H4 (cell line): ENCODE results near the gene PPP1R2C. TPM values are rescaled to one million over a fixed set of nuclear protein-coding genes. Genes with fewer than 3 reads are reported as not detected.
A peak's percentile ranks its signal among the peaks of the same experiment; 100 is the strongest.

ENCODE experiments used
- DNase-seq: peaks from one replicate; pipeline ENCODE4 v3.0.0-alpha.2; 2015; ENCODE audit warnings: low spot score
- total RNA-seq: library from RNA; depleted of rRNA; stranded (reverse); fragments of >200 nt; shearing (Covaris generic); gene quantifications from 2 replicates; pipeline ENCODE4 v1.2.3, GENCODE V29; 2014; rRNA removed

The PPP1R2C gene
- not detected in 2 replicates for total RNA-seq

DNA sequence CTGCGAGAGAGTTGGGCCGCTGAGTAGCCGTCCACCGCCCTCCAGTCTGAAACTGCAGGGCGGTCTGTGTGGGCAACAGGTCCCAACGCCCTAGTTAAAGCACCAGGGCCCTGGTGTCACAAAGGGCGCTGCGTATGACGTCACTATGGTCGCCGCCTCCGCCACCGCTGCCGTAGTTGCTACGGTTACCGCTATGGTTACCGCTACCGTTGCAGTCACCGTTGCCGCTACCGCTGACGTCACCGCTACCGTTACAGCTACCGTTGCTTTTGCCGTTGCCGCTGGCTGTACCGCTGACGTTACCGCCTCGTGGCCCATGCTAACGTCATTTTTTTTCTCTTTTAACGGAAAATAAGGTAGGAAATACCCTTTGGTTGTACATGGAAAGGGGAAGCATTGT lies at the start of gene PPP1R2C:
PPP1R2C (minus strand) TSS at position 68 of the 400 bp plus-strand sequence. CDS start 84 bp downstream, outside the sequence.
- no peak for DNase-seq

- DNase-seq = no peak
Observed at GRCh38 chrX:42825201-42825600, 47.2 kb upstream of the PPP1R2C start.

- no peak for DNase-seq
Observed at GRCh38 chrX:42824541-42824940, 46.6 kb upstream of the PPP1R2C start.

DNA sequence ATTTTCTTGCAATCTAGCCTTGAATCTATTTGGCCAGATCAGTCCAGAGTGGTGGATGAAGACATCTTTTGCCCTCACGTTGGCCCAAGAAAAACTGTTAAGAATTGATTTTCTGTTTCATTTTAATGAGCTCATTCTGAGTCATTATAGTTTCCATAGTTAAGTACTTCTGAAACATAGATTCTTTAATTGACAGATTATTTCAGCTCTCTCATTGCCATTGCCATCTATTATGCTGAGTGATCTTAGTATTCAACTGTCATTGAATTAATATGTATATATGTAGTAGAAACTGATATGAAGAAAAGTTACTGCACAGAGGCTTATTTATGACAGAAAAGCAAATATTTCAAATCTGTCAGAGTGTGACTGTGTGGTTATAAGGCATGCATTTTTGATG lies 45.5 kb upstream of the PPP1R2C start:
- no peak for DNase-seq

- DNase-seq = no peak
Observed at GRCh38 chrX:42821803-42822443, 44.0 kb upstream of the PPP1R2C start.

DNA sequence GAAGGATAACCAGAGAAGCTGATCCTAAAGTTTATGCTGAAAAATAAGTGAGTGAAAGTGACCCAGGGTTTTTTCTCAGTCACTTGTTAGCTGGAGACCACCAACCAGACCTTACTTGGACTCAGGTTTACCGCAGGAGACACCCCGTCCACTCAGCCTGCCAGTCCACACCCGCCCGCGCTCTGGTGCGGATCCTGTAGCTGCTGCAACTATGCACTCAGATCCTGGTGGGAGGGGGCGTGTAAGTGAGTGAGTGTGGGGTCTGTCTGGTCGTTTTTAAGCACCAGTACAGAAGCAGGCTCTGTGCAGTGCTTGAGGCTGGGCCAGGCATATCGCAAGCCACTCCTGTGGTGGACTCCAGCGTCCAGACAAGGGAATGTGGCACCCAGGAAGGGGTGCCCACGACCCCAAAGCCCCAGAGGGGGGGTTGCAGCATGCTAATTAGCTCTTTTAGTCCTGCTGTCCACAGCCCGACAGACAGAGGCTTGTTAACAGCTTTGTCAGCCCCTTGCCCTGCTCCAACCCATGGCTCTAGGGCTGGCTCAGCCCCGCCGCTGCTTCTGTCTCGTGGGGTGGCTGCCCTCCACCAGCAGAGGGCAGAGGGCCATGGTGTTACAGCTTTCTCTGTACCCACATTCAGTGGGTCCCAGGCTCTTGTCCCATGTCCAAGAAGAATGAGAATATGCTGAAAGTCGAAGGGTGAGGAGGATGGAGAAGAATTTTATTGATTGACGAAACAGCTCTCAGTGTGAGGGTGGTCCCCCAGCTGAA lies 40.4 kb upstream of the PPP1R2C start:
- peak; percentile 3 for DNase-seq

GRCh38 chrX:42809569-42809968 lies 31.6 kb upstream of the PPP1R2C start:
- no peak for DNase-seq

GRCh38 chrX:42807393-42807792 lies 29.4 kb upstream of the PPP1R2C start:
- DNase-seq = no peak

- no peak for DNase-seq
Observed at GRCh38 chrX:42804524-42804923, 26.6 kb upstream of the PPP1R2C start.

GRCh38 chrX:42803320-42803719 lies 25.4 kb upstream of the PPP1R2C start:
- DNase-seq = no peak

DNA sequence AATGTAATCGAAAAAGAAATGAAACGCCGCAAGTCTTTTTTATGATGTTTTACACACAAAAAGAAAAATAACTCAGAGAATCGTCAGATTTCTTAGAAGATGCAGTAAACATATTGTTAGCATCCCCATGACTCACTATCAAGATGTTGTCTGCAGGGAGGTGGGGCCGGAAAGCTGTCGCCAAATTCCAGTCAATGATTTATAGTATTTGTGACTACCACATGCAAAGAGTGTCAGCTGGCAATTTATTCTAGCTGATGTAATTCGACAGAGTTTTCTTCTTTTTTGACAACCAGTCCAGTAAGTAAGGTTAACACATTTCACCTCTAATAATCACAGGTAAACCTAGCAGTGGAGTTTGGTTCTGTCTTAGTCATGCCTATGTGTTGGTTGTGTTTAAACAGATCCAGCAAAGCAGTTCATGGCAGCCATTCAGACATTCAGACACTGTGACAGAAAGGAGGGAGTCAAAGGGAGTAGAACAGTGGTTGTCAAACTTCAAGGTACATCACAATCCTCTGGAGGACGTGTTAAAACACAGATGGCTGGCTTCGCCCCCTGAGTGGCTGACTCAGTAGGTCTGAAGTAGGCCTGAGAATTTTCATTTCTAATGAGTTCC lies 19.8 kb upstream of the PPP1R2C start:
- DNase-seq = peak; percentile 12

- DNase-seq = no peak
Observed at GRCh38 chrX:42783451-42783850, 5.5 kb upstream of the PPP1R2C start.

GRCh38 chrX:42776195-42776594 lies 1.8 kb downstream of the PPP1R2C start:
- no peak for DNase-seq

GRCh38 chrX:42772874-42773273 lies 5.1 kb downstream of the PPP1R2C start:
- no peak for DNase-seq

- DNase-seq = no peak
Observed at GRCh38 chrX:42771506-42772335, 6.2 kb downstream of the PPP1R2C start.

GRCh38 chrX:42770566-42770965 lies 7.4 kb downstream of the PPP1R2C start:
- no peak for DNase-seq

DNA sequence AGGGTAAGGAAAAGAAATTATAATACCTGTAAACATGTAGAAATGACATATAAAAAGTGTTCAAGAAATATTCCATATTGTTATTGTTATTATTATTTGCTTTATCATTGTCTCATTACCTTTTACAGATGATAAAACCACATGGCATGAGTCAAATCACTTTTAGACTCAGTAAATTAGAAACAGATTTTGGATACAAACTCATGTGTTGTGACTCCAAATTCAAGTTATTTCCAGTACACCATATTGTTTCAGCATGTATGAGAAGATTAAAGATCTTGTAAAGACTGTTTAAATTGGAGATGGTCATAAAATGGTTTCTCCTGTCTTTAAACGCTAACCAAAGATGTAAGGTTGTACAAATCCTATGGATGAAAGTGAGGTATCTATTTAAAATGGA lies 18.1 kb downstream of the PPP1R2C start:
- DNase-seq = no peak

DNA sequence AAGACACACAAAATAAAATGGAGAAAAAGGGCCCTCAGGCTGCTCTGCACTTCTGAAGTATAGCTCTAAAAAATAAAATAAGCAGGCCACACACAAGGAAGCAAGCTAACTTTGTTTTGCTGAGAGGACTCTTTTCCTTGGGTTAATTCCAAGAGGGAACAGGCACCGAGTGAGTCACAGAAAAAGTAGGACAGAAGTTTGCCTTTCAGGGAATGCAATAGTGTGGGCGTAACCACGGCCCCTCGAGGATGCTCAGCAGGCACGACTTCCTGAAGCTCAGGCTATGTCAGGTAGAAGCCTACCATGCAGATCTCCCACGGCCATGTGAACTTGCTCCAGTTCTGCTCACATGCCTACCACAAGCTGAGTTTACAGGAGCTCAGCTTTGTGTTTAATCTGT lies 22.1 kb downstream of the PPP1R2C start:
- peak; percentile 76 for DNase-seq

- DNase-seq = no peak
Observed at GRCh38 chrX:42754603-42755002, 23.4 kb downstream of the PPP1R2C start.

- no peak for DNase-seq
Observed at GRCh38 chrX:42754115-42754514, 23.8 kb downstream of the PPP1R2C start.

DNA sequence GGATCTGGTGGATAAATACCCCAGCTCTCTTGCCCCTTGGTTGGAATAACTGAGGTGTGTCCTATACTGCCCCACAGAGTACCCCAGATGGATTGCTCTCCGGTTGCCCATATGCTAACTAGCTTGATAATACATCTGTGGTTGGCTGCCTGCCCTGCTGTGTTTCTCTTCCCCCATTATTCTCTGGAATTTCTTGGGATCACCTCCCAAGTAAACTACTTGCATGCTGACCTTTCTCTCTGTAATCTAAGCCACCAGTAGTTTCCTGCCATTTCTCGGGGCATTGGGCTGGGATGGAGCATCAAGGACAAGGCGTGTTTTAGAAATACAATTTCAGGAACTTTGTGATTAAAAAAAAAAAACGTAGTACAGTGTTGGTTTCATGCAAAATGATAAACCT lies 25.2 kb downstream of the PPP1R2C start:
- peak; percentile 24 for DNase-seq

GRCh38 chrX:42751573-42751972 lies 26.4 kb downstream of the PPP1R2C start:
- no peak for DNase-seq
